Measurements from ENCODE around the gene FOXK1.

FOXK1 gene

DNA sequence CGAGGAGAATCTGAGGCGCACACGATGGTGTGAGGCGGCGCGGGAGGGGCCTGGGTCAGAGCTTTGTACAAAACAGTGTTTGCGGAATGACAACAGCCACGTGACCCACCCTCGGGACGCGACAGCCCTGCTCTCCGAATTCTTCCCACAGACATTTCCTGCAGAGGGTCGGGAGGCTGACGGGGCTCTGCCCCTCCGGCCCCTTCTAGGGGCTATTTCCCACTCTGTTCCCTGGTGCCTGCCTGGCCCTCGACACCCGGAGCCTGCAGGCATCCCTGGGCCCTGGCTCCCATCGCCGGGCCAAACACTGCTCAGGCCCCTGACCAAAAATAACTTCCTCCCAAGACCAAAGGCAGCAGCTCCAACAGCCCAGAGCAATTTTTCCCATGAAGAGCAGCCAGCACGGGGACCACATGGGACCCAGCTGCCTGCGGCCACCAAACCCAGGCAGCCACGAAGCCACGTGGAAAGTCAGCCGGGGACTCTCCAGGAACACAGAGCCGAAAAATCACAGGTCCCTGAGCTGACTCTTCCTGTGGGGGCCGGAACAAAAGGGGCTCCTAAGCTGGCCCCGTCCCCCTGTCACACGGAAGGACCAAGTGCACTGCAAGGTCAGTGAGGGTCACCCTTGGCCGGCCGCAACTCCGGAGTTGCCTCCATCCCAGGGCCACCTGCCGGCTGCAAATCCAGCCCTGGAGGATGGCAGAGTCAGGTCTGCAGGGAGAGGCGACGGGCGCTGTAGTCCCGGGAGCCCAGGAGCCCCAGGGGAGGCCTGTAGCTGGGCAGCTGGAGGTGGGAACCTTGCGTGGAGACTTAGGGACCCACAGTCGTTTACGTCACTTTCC lies 137.7 kb downstream of the FOXK1 start:
- DNase-seq (ENCODE audit: low read depth in 2 of 2): no peak

DNA sequence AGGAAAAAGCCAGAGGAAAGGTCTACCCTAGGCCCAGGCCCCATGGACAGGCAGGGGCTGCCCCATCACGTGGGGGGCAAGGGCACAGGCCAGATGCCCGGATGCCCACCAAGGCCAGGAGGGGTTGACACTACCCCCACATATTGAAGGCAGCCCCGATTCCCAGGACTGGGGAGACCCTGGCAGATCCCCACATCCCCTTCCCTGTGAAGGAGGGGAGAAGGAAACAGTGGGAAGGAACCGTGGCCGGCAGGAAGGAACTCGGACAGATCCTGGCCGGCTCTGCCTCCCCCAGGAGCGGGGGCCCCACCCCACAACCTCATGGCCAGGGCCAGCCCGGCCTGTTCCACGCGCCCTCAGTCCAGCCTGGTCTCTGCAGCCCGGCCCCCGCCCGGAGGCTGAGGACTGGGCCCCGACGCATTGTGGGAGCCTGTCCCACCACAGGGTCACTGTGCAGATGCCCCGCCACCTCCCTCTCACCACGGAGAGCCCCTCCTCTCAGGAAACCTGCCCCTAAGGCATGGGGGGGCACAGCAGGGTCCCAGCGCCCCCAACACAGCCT lies 138.4 kb downstream of the FOXK1 start:
- DNase-seq (ENCODE audit: low read depth in 2 of 2): no peak

All from stimulated activated CD8-positive, alpha-beta memory T cell treated with anti-CD3 and anti-CD28 coated beads, Interleukin-7, amount 100 ng/mL, for 1 hour (primary cell).